Osteocyte (in vitro differentiated cells): ENCODE measurements around the gene AIF1L. TPM values are rescaled to one million over a fixed set of nuclear protein-coding genes. Genes with fewer than 3 reads are reported as not detected.

ENCODE experiments used
- DNase-seq: peaks from one replicate; pipeline ENCODE4 v3.0.0; 2021; ENCODE audit warnings: mixed read lengths; ENCODE audit not compliant: unreplicated experiment; ENCODE audit errors: extremely low spot score
- H3K27ac Mint-ChIP-seq: one replicate; pipeline ENCODE4 v1.8.0; 2021; ENCODE audit warnings: mild to moderate bottlenecking, mixed read lengths; ENCODE audit not compliant: unreplicated experiment
- H3K27me3 Mint-ChIP-seq: one replicate; pipeline ENCODE4 v1.8.0; 2021; ENCODE audit warnings: mixed read lengths; ENCODE audit not compliant: unreplicated experiment
- H3K36me3 Mint-ChIP-seq: one replicate; pipeline ENCODE4 v1.8.0; 2021; ENCODE audit warnings: mixed read lengths; ENCODE audit not compliant: unreplicated experiment
- H3K4me1 Mint-ChIP-seq: one replicate; pipeline ENCODE4 v1.8.0; 2021; ENCODE audit warnings: mixed read lengths; ENCODE audit not compliant: unreplicated experiment
- H3K4me3 Mint-ChIP-seq: one replicate; pipeline ENCODE4 v1.8.0; 2021; ENCODE audit warnings: mild to moderate bottlenecking, moderate library complexity, mixed read lengths; ENCODE audit not compliant: unreplicated experiment
- H3K9me3 Mint-ChIP-seq: one replicate; pipeline ENCODE4 v1.8.0; 2021; ENCODE audit warnings: mixed read lengths; ENCODE audit not compliant: unreplicated experiment
- CTCF ChIP-seq: fragments of 200-600 bp; sonication (generic); IDR thresholded peaks from 2 replicates; pipeline ENCODE4 v1.5.0; 2021; ENCODE audit warnings: antibody characterized with exemption, mild to moderate bottlenecking, moderate library complexity
- total RNA-seq: library from RNA; stranded (reverse); gene quantifications from 2 replicates; pipeline ENCODE4 v1.2.1, GENCODE V29; 2021

The AIF1L gene
- total RNA-seq, 1 donor from 2014 or later: 26.3 TPM

GRCh38 chr9:131103535-131103934, 7.2 kb downstream of the AIF1L start:
- H3K9me3 Mint-ChIP-seq: no peaks in the 10 kb centered on the region
- no peak for DNase-seq
- H3K36me3 Mint-ChIP-seq: no peaks in the 10 kb centered on the region
- H3K4me3 Mint-ChIP-seq: no peak overlapping the region
- no peaks in the 10 kb centered on the region for H3K27me3 Mint-ChIP-seq
- TF ChIP-seq CTCF: no peak
- H3K4me1 Mint-ChIP-seq: peaks cover 28% of the 10 kb centered on the region
- no peak overlapping the region for H3K27ac Mint-ChIP-seq

- Mint-ChIP-seq H3K27ac (no peak overlapping the region), H3K4me3 (no peak overlapping the region), H3K36me3 (no peaks in the 10 kb centered on the region), H3K4me1 (peaks cover 22% of the 10 kb centered on the region), H3K9me3 (no peaks in the 10 kb centered on the region), H3K27me3 (no peaks in the 10 kb centered on the region)
- DNase-seq: no peak
- no peak for TF ChIP-seq CTCF
Measured at GRCh38 chr9:131104016-131104740, 7.8 kb downstream of the AIF1L start.

GRCh38 chr9:131105952-131106351, 9.6 kb downstream of the AIF1L start:
- DNase-seq: no peak
- Mint-ChIP-seq H3K27ac (no peak overlapping the region), H3K4me1 (peaks cover 10% of the 10 kb centered on the region), H3K9me3 (no peaks in the 10 kb centered on the region), H3K36me3 (no peaks in the 10 kb centered on the region), H3K27me3 (no peaks in the 10 kb centered on the region), H3K4me3 (no peak overlapping the region)
- no peak for TF ChIP-seq CTCF

GRCh38 chr9:131107760-131108159, 11.4 kb downstream of the AIF1L start:
- Mint-ChIP-seq H3K4me1 (peaks cover 10% of the 10 kb centered on the region), H3K9me3 (no peaks in the 10 kb centered on the region), H3K27ac (no peak overlapping the region), H3K36me3 (no peaks in the 10 kb centered on the region), H3K27me3 (no peaks in the 10 kb centered on the region), H3K4me3 (no peak overlapping the region)
- TF ChIP-seq CTCF: no peak
- no peak for DNase-seq

GRCh38 chr9:131111186-131111853, 15.0 kb downstream of the AIF1L start:
- peaks cover 22% of the 10 kb centered on the region for H3K4me1 Mint-ChIP-seq
- H3K27me3 Mint-ChIP-seq: no peaks in the 10 kb centered on the region
- H3K9me3 Mint-ChIP-seq: no peaks in the 10 kb centered on the region
- H3K36me3 Mint-ChIP-seq: peaks cover 2% of the 10 kb centered on the region
- DNase-seq: no peak
- H3K4me3 Mint-ChIP-seq: no peak overlapping the region
- TF ChIP-seq CTCF: no peak
- H3K27ac Mint-ChIP-seq: no peak overlapping the region
